Left ventricle myocardium inferior (tissue), 1 donor: Measurements from ENCODE around the gene P3H2. TPM values are rescaled to one million over a fixed set of nuclear protein-coding genes. Genes with fewer than 3 reads are reported as not detected.

Experiments
- DNase-seq: peaks from one replicate; pipeline ENCODE4 v3.0.0-alpha.2; 2020
- H3K27ac ChIP-seq: fragments of 200-600 bp; replicated peaks from 2 replicates; pipeline ENCODE4 v1.8.0; 2021
- H3K27me3 ChIP-seq: fragments of 200-600 bp; 2 replicates; pipeline ENCODE4 v1.8.0; 2021; ENCODE audit warnings: low read depth
- H3K36me3 ChIP-seq: fragments of 200-600 bp; 2 replicates; pipeline ENCODE4 v1.8.0; 2021
- H3K4me1 ChIP-seq: fragments of 200-600 bp; 2 replicates; pipeline ENCODE4 v1.8.0; 2021
- H3K4me3 ChIP-seq: fragments of 200-600 bp; 2 replicates; pipeline ENCODE4 v1.8.0; 2021; ENCODE audit warnings: mild to moderate bottlenecking, moderate library complexity
- H3K9me3 ChIP-seq: fragments of 200-600 bp; replicated peaks from 2 replicates; pipeline ENCODE4 v1.8.0; 2021
- intact Hi-C: fragments of 100-400 bp; cut with micrococcal nuclease; formaldehyde crosslinking; loops from one replicate; pipeline ENCODE4 v1.11.0; 2022
- total RNA-seq: library from RNA; stranded (reverse); fragmentation: NEBNext Ultra II Directional; extraction: Animal tissue kit (Norgen Biotek cat#: 25700); gene quantifications from one replicate; pipeline ENCODE4 v1.2.1, GENCODE V29; 2021
- TF ChIP-seq, protein P1 (sequence below): fragments of 200-600 bp; IDR thresholded peaks from 2 replicates; pipeline ENCODE4 v1.8.0; 2021; ENCODE audit warnings: antibody characterized with exemption, mild to moderate bottlenecking, borderline replicate concordance
- donor health status: DM: no; HTN: yes; CAD: no; lungs with severe emphysema.

Gene P3H2
- total RNA-seq, 1 donor from 2014 or later, result 0.82 TPM

- TF ChIP-seq, protein P1, sequence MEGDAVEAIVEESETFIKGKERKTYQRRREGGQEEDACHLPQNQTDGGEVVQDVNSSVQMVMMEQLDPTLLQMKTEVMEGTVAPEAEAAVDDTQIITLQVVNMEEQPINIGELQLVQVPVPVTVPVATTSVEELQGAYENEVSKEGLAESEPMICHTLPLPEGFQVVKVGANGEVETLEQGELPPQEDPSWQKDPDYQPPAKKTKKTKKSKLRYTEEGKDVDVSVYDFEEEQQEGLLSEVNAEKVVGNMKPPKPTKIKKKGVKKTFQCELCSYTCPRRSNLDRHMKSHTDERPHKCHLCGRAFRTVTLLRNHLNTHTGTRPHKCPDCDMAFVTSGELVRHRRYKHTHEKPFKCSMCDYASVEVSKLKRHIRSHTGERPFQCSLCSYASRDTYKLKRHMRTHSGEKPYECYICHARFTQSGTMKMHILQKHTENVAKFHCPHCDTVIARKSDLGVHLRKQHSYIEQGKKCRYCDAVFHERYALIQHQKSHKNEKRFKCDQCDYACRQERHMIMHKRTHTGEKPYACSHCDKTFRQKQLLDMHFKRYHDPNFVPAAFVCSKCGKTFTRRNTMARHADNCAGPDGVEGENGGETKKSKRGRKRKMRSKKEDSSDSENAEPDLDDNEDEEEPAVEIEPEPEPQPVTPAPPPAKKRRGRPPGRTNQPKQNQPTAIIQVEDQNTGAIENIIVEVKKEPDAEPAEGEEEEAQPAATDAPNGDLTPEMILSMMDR, result no peak
- peaks cover 24% of the 10 kb centered on the region for H3K4me1 ChIP-seq
Observed at GRCh38 chr3:189982321-189982945, 138.3 kb downstream of the P3H2 start.

DNA sequence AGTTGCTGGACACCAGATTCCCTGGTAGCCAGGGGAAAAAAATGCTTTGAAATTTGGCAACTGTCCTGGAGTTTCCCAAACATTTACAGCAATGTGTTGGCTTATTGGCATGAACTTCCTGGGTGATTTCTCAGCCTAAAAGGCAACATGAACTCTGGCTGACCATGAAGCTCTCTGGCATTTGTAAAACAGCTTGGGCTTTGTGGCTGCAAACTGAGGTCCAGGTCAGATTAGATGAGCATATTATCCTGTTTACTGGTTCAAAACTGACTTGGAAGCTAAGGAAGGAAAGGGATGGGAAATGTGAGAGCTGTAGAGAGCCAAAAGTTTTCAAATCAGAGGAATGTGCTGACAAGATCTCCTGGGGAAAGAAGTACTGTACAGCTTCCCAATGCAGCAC is 139.0 kb downstream of the P3H2 start:
- Histone ChIP-seq H3K4me3 (no peak overlapping the region), H3K4me1 (peaks cover 24% of the 10 kb centered on the region), H3K27me3 (no peaks in the 10 kb centered on the region), H3K9me3 (no peaks in the 10 kb centered on the region), H3K27ac (peak overlapping the region; percentile 64), H3K36me3 (no peaks in the 10 kb centered on the region)
- intact Hi-C loops, result no loop called here
- TF ChIP-seq, protein P1, result no peak
- DNase-seq, result no peak

More at GRCh38 chr3:189982321-189982945, 138.3 kb downstream of the P3H2 start:
- peak overlapping the region; percentile 64 for H3K27ac ChIP-seq
- H3K9me3 ChIP-seq, result no peaks in the 10 kb centered on the region
- no peak overlapping the region for H3K4me3 ChIP-seq
- intact Hi-C loops, result no loop called here
- H3K27me3 ChIP-seq, result no peaks in the 10 kb centered on the region
- DNase-seq, result no peak
- H3K36me3 ChIP-seq, result no peaks in the 10 kb centered on the region

- Histone ChIP-seq H3K9me3 (no peaks in the 10 kb centered on the region), H3K27ac (no peak overlapping the region), H3K4me3 (no peak overlapping the region), H3K27me3 (no peaks in the 10 kb centered on the region), H3K4me1 (peaks cover 24% of the 10 kb centered on the region), H3K36me3 (no peaks in the 10 kb centered on the region)
- DNase-seq, result no peak
- intact Hi-C loops, result no loop called here
- TF ChIP-seq, protein P1, result no peak
Observed at GRCh38 chr3:189978753-189979152, 141.9 kb downstream of the P3H2 start.

GRCh38 chr3:189977174-189977573 is 143.5 kb downstream of the P3H2 start:
- DNase-seq, result no peak
- Histone ChIP-seq H3K4me1 (peaks cover 15% of the 10 kb centered on the region), H3K36me3 (no peaks in the 10 kb centered on the region), H3K27ac (no peak overlapping the region), H3K27me3 (no peaks in the 10 kb centered on the region), H3K9me3 (no peaks in the 10 kb centered on the region), H3K4me3 (no peak overlapping the region)
- TF ChIP-seq, protein P1, result no peak
- intact Hi-C loops, result no loop called here

DNA sequence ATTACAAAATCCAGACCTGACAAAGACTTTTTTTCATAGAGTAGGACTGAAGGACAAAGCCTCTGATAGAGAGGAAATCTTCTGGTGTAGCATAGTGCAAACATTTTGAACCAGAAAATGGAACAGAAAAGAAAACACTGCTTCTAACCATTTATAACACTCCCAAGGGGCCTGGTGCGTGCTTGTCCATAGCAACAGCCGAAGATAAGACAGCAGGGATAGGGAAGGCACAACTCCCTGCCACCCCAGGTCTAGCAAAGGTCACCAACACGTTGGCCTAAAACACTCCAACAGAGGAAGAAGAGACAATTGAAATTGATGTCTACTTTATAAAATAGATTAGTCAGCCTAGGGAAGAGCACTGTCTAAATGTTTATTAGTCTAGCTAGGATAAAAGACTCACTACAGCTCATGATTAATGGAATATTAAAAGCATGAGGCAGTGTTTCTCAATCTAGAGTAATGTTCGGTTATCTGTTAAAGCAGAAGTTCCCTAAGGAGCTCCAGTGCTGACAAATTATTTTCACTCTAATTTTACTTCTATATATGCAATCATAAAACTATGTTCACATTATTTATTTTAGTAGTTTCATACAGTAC is 145.2 kb downstream of the P3H2 start:
- intact Hi-C loops, result no loop called here
- TF ChIP-seq, protein P1, result no peak
- H3K9me3 ChIP-seq, result no peaks in the 10 kb centered on the region
- H3K27ac ChIP-seq, result no peak overlapping the region
- H3K36me3 ChIP-seq, result no peaks in the 10 kb centered on the region
- no peaks in the 10 kb centered on the region for H3K4me1 ChIP-seq
- H3K27me3 ChIP-seq, result no peaks in the 10 kb centered on the region
- peak; percentile 25 for DNase-seq
- no peak overlapping the region for H3K4me3 ChIP-seq
